Spleen (tissue), 7 donors: ENCODE data around the gene ITPR1.

Experiments used
- POLR2A ChIP-seq, 3 donors: fragments of 450-650 bp; IDR thresholded peaks; one replicate each; pipeline ENCODE4 v1.5.1; 2017; ENCODE audit warnings: antibody characterized with exemption in 3 of 3, mild to moderate bottlenecking in 1 of 3
- POLR2AphosphoS5 ChIP-seq, 3 donors: sonication (generic); formaldehyde crosslinking; IDR thresholded peaks; one replicate each; pipeline ENCODE4 v1.5.1; 2017; ENCODE audit warnings: antibody characterized with exemption in 3 of 3
- TF ChIP-seq, protein P1 (sequence below), 11 experiments: fragments of 200-600 bp in 7 of 11; fragments of 450-650 bp in 4 of 11; sonication (generic) in 4 of 11; IDR thresholded peaks in 8 of 11; conservative IDR thresholded peaks in 3 of 11; 1 replicate in 7 of 11; 2 replicates in 4 of 11; pipeline versions ENCODE4 v1.4.0 to v1.8.0; 2016 to 2021; ENCODE audit warnings: antibody characterized with exemption in 11 of 11, inconsistent platforms in 4 of 11, mild to moderate bottlenecking in 1 of 11
- donor health status: DM: no; HTN: no; CAD: no; lungs with moderate emphysema.
- donor health status: DM: no; HTN: no; CAD: no.
- donor health status: DM: no; HTN: no; CAD: no.

- TF ChIP-seq, protein P1, sequence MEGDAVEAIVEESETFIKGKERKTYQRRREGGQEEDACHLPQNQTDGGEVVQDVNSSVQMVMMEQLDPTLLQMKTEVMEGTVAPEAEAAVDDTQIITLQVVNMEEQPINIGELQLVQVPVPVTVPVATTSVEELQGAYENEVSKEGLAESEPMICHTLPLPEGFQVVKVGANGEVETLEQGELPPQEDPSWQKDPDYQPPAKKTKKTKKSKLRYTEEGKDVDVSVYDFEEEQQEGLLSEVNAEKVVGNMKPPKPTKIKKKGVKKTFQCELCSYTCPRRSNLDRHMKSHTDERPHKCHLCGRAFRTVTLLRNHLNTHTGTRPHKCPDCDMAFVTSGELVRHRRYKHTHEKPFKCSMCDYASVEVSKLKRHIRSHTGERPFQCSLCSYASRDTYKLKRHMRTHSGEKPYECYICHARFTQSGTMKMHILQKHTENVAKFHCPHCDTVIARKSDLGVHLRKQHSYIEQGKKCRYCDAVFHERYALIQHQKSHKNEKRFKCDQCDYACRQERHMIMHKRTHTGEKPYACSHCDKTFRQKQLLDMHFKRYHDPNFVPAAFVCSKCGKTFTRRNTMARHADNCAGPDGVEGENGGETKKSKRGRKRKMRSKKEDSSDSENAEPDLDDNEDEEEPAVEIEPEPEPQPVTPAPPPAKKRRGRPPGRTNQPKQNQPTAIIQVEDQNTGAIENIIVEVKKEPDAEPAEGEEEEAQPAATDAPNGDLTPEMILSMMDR (IDR thresholded peaks at IDR 0.05 in 8 of 11, conservative IDR thresholded peaks at IDR 0.05 in 3 of 11), result no peak
- TF ChIP-seq POLR2A (IDR thresholded peaks at IDR 0.05), result no peak
- TF ChIP-seq POLR2AphosphoS5 (IDR thresholded peaks at IDR 0.05), result no peak
Observed at GRCh38 chr3:4581498-4581897, 88.3 kb downstream of the ITPR1 start.
